MM.1S (cell line): ENCODE data around the gene UNC5CL.

Source experiments
- CTCF ChIP-seq: fragments of 300-600 bp; sonication (generic); IDR thresholded peaks from 2 replicates; pipeline ENCODE4 v1.5.1; 2016; ENCODE audit warnings: antibody characterized with exemption, low read length, mixed read lengths
- EZH2 ChIP-seq: fragments of 300-600 bp; sonication (generic); optimal IDR thresholded peaks from 2 replicates; pipeline ENCODE3; 2017; ENCODE audit warnings: low read depth, mild to moderate bottlenecking, antibody characterized with exemption, low read length, mixed read lengths

DNA sequence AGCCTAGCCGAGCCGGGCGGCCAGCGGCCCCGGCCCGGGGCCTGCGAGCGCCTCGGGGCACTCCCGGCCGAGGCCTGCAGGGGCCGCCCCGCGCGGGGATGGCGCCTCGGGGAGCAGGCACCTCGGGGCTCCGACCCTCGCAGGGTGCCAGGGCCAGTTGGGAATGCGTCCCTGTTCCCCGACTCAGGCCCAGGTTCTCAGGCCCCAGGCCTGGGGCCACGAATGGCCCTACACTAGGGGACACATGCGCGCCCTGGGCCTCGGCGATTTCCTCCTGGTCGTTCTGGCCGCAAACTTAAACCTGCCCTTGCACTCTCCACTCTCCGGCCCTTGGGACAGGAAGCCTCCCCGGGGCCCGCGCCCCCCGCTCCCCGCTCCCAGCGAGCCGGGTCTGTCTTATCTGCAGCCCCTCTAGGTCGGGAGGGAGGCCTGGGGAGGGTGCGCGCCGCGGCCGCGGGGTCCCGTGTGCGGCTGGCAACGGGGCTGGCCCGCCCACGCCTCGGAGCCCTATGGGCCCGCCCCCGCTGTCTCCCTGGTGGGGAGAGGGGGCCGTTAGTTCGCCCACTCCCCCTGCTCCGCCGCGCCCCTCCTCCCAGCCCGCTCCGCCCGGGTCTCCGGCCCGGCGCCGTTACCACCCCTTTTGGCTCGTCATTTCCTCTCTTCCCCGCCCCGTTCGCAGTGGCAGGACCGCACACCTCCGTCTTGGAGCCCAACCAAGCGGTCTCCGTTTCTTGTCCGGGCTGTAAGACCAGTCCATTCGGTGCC is 34.4 kb upstream of the UNC5CL start:
- peak; percentile 19 for TF ChIP-seq CTCF
- no peak for TF ChIP-seq EZH2
